ENCODE results near the gene GALNT11.

GALNT11 gene

DNA sequence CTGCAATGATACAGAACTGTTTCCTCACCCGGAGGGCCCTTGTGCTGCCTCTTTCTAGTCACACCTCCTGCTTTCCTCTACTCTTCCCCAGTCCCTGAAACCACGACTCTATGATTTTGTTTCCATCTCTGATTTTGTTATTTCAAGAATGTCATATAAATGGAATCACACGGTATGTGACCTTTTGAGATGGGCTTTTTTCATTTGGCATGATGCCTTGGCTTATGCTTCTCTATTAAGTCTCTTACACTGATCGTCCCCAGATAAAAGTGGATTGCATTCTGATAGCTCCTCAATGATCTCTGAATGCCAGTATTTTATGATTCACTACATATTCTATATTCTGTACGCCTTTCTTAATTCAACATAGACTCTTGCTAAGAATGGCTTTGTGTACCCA lies 78.2 kb downstream of the GALNT11 start:
- no peak overlapping the region for H3K27ac ChIP-seq (ENCODE audit: low read depth, low read length)
- no peaks in the 10 kb centered on the region for H3K4me1 ChIP-seq (ENCODE audit: insufficient read depth, low read length)
- H3K9me3 ChIP-seq (ENCODE audit: low read length): no peaks in the 10 kb centered on the region

DNA sequence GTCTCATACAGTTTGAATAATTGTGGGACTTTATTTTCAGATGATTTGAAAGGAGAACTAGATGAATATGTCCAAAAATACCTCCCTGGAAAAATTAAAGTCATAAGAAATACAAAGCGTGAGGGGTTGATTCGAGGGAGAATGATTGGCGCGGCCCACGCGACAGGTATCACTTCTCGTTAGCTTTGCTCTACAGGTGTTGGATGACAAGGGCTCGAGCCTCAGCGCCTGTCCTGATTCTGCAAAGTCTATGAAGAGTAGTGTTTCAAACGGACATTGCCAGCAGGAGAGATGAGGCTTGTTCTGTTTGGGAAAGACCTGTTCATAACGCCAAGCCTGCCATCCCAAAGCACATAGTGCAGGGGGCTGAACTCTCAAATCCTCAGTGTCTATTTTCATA lies 79.7 kb downstream of the GALNT11 start:
- no peaks in the 10 kb centered on the region for H3K4me1 ChIP-seq (ENCODE audit: insufficient read depth, low read length)
- H3K27me3 ChIP-seq (ENCODE audit: control insufficient read depth in 1 of 2, insufficient read depth in 2 of 2, low read length in 2 of 2): no peaks in the 10 kb centered on the region

More for the DNA sequence above, 78.2 kb downstream of the GALNT11 start:
- Histone ChIP-seq H3K9ac (ENCODE audit: low read length) (no peak overlapping the region), H3K36me3 (ENCODE audit: insufficient read depth, low read length) (peaks cover 32% of the 10 kb centered on the region), H3K4me3 (ENCODE audit: low read depth in 1 of 2, low read length in 2 of 2) (no peak overlapping the region), H3K27me3 (ENCODE audit: control insufficient read depth in 1 of 2, insufficient read depth in 2 of 2, low read length in 2 of 2) (no peaks in the 10 kb centered on the region)

DNA sequence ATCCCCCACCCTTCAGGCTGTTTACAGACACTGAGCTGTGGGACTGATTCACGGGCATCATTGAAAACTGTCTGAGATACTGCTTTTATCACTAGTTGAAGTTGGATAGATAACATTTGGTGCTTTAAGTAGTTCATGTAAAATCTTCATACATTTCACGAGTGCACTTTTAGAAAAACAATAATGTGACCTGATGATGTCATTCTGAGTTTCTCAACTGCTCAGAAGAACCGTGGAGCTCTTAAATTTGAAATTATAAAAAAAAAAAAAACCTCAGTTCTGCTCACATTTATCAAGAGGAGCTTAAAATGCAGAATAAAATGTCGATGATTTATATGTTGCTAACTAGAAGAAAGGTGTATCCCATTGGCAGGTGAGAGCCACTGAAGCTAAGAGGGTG lies 81.5 kb downstream of the GALNT11 start:
- no peak overlapping the region for H3K4me3 ChIP-seq (ENCODE audit: low read depth in 1 of 2, low read length in 2 of 2)
- no peak overlapping the region for H3K27ac ChIP-seq (ENCODE audit: low read depth, low read length)
- H3K27me3 ChIP-seq (ENCODE audit: control insufficient read depth in 1 of 2, insufficient read depth in 2 of 2, low read length in 2 of 2): no peaks in the 10 kb centered on the region
- H3K36me3 ChIP-seq (ENCODE audit: insufficient read depth, low read length): peaks cover 31% of the 10 kb centered on the region
- H3K9ac ChIP-seq (ENCODE audit: low read length): no peak overlapping the region
- H3K4me1 ChIP-seq (ENCODE audit: insufficient read depth, low read length): no peaks in the 10 kb centered on the region
- no peaks in the 10 kb centered on the region for H3K9me3 ChIP-seq (ENCODE audit: low read length)

More for the DNA sequence above, 79.7 kb downstream of the GALNT11 start:
- no peak overlapping the region for H3K27ac ChIP-seq (ENCODE audit: low read depth, low read length)
- H3K9ac ChIP-seq (ENCODE audit: low read length): no peak overlapping the region
- H3K4me3 ChIP-seq (ENCODE audit: low read depth in 1 of 2, low read length in 2 of 2): no peak overlapping the region
- peaks cover 39% of the 10 kb centered on the region for H3K36me3 ChIP-seq (ENCODE audit: insufficient read depth, low read length)
- H3K9me3 ChIP-seq (ENCODE audit: low read length): no peaks in the 10 kb centered on the region

DNA sequence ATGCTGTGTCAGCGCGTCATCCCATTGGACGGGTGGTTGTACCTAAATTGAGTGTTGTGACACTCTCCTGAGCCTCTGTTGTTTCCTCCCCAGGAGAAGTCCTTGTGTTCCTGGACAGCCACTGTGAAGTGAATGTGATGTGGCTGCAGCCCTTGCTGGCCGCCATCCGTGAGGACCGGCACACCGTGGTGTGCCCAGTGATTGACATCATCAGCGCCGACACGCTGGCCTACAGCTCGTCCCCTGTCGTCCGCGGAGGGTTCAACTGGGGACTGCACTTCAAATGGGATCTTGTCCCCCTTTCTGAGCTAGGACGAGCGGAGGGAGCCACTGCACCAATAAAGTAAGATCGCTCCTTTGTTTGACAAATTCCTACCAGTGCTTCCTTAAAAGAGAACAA lies 82.5 kb downstream of the GALNT11 start:
- no peak overlapping the region for H3K27ac ChIP-seq (ENCODE audit: low read depth, low read length)
- H3K9me3 ChIP-seq (ENCODE audit: low read length): no peaks in the 10 kb centered on the region
- no peaks in the 10 kb centered on the region for H3K4me1 ChIP-seq (ENCODE audit: insufficient read depth, low read length)
- H3K4me3 ChIP-seq (ENCODE audit: low read depth in 1 of 2, low read length in 2 of 2): no peak overlapping the region
- no peak overlapping the region for H3K9ac ChIP-seq (ENCODE audit: low read length)
- H3K36me3 ChIP-seq (ENCODE audit: insufficient read depth, low read length): peaks cover 28% of the 10 kb centered on the region
- H3K27me3 ChIP-seq (ENCODE audit: control insufficient read depth in 1 of 2, insufficient read depth in 2 of 2, low read length in 2 of 2): no peaks in the 10 kb centered on the region

DNA sequence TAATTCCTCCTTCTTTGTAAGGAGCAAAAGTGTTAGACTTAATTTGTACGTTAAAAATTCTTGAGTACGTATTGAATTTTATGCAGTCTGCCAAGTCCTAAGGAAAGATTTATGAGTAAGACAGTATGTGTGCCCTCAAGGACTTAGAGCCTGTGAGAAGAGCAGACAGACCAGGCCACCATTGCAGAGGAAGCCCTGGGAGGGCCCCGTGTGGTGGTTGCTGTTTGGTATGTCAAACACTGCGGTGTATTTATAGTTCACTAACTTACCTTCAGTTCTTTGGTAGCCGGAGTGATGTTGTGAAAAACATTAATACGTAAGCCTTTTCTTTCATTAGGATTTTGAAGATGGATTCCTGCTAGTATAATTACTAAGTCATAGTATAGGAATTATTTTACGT lies 82.9 kb downstream of the GALNT11 start:
- H3K36me3 ChIP-seq (ENCODE audit: insufficient read depth, low read length): peaks cover 27% of the 10 kb centered on the region
- no peak overlapping the region for H3K4me3 ChIP-seq (ENCODE audit: low read depth in 1 of 2, low read length in 2 of 2)
- H3K9me3 ChIP-seq (ENCODE audit: low read length): no peaks in the 10 kb centered on the region
- no peaks in the 10 kb centered on the region for H3K4me1 ChIP-seq (ENCODE audit: insufficient read depth, low read length)
- H3K27me3 ChIP-seq (ENCODE audit: control insufficient read depth in 1 of 2, insufficient read depth in 2 of 2, low read length in 2 of 2): no peaks in the 10 kb centered on the region
- H3K9ac ChIP-seq (ENCODE audit: low read length): no peak overlapping the region
- no peak overlapping the region for H3K27ac ChIP-seq (ENCODE audit: low read depth, low read length)

DNA sequence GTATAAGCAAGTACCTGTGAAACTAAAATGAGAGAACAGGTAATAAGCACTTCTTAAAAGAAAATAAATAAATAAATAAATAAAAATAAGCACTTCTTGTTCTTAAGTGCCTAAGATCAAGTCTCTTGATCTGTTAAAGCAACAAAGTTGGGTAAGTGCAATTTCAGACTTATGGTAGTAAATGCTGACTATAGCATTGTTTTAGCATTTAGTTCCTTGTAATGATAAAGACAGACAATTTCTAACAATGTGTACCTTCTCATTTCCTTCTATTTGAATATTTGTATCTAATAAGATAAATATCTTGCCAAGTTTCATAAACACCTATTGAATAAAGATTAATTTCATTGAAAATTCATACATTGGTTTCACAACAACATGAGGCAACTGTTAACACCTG lies 87.4 kb downstream of the GALNT11 start:
- H3K27me3 ChIP-seq (ENCODE audit: control insufficient read depth in 1 of 2, insufficient read depth in 2 of 2, low read length in 2 of 2): no peaks in the 10 kb centered on the region
- H3K4me3 ChIP-seq (ENCODE audit: low read depth in 1 of 2, low read length in 2 of 2): no peak overlapping the region
- H3K9me3 ChIP-seq (ENCODE audit: low read length): no peaks in the 10 kb centered on the region
- no peaks in the 10 kb centered on the region for H3K4me1 ChIP-seq (ENCODE audit: insufficient read depth, low read length)
- no peak overlapping the region for H3K9ac ChIP-seq (ENCODE audit: low read length)
- peaks cover 38% of the 10 kb centered on the region for H3K36me3 ChIP-seq (ENCODE audit: insufficient read depth, low read length)
- no peak overlapping the region for H3K27ac ChIP-seq (ENCODE audit: low read depth, low read length)

DNA sequence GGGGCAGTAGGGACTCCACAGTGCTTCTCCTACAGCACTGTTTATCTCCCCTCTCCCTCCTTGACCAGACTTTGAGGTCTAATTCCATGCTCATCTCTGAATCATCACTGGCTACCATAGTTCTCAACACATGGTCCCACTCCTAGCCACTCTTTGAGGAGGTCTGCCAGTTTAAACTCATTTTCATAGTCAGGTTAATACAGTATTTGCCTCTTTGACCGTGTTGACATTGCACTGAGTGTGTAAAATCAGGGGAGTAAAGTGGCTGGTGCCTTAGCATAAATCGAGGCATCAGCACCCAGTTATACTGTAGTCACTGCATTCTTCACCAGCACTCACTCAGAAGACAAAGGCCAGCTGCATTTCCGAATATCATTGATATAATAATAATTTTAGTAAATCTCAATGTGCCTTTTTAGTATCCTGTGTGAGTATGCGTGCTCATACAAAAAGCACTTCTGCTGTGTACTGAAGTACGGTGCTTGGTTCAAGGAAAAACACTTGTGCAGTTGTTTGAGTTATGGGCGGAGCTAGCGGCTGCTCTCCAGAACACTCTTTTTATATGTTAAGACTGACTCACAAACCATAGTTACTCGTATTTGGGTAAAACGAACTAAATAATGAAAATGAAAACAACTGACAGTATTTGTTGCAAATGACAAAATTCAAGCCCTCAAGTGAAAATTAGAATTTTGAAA lies 89.7 kb downstream of the GALNT11 start:
- peaks cover 46% of the 10 kb centered on the region for H3K36me3 ChIP-seq (ENCODE audit: insufficient read depth, low read length)
- no peak overlapping the region for H3K27ac ChIP-seq (ENCODE audit: low read depth, low read length)
- no peaks in the 10 kb centered on the region for H3K27me3 ChIP-seq (ENCODE audit: control insufficient read depth in 1 of 2, insufficient read depth in 2 of 2, low read length in 2 of 2)
- H3K9ac ChIP-seq (ENCODE audit: low read length): no peak overlapping the region
- H3K4me1 ChIP-seq (ENCODE audit: insufficient read depth, low read length): no peaks in the 10 kb centered on the region
- H3K9me3 ChIP-seq (ENCODE audit: low read length): no peaks in the 10 kb centered on the region
- H3K4me3 ChIP-seq (ENCODE audit: low read depth in 1 of 2, low read length in 2 of 2): no peak overlapping the region

DNA sequence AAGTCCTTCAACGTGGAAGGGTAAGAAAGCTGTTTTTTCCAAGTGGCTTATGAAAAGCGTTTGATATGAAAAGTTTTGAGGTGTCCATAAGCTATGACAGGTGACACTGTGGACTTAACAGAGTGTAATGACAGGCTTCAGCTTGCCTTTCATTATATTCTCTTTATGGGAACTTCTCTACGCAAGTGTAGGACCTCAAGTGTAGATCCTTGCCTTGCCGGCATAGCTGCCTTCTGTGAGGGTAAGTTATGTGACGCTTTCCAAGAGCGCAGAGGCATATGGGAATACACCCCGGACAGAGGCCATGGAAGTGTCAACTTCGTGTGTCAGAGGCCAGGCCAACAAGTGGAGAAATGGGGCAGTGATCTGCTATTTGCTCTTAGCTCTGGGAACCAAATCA lies 91.9 kb downstream of the GALNT11 start:
- Histone ChIP-seq H3K27ac (ENCODE audit: low read depth, low read length) (no peak overlapping the region), H3K9ac (ENCODE audit: low read length) (no peak overlapping the region), H3K4me3 (ENCODE audit: low read depth in 1 of 2, low read length in 2 of 2) (no peak overlapping the region), H3K27me3 (ENCODE audit: control insufficient read depth in 1 of 2, insufficient read depth in 2 of 2, low read length in 2 of 2) (no peaks in the 10 kb centered on the region), H3K4me1 (ENCODE audit: insufficient read depth, low read length) (no peaks in the 10 kb centered on the region), H3K9me3 (ENCODE audit: low read length) (no peaks in the 10 kb centered on the region), H3K36me3 (ENCODE audit: insufficient read depth, low read length) (peaks cover 62% of the 10 kb centered on the region)

DNA sequence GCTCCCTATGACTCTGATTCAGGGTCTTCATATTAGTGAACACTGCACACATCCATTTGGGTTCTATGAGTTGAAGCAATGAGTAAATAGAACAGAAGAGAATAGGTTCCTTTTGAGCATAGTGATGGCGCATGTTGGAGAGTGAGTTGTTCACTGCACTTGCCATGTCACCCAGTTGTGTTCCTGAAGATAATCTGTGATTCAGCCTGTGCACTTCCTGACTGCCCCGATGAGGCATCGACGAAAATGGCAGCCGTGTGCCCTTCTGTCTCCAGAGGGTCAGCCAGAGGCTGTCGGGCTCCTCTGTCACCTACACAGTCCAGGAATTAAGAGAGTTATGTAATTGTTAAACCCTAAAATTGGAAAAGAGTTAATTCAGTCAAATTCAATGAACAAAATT lies 94.7 kb downstream of the GALNT11 start:
- Histone ChIP-seq H3K27ac (ENCODE audit: low read depth, low read length) (no peak overlapping the region), H3K9ac (ENCODE audit: low read length) (no peak overlapping the region), H3K4me1 (ENCODE audit: insufficient read depth, low read length) (no peaks in the 10 kb centered on the region), H3K9me3 (ENCODE audit: low read length) (no peaks in the 10 kb centered on the region), H3K27me3 (ENCODE audit: control insufficient read depth in 1 of 2, insufficient read depth in 2 of 2, low read length in 2 of 2) (no peaks in the 10 kb centered on the region), H3K36me3 (ENCODE audit: insufficient read depth, low read length) (peaks cover 56% of the 10 kb centered on the region), H3K4me3 (ENCODE audit: low read depth in 1 of 2, low read length in 2 of 2) (no peak overlapping the region)

DNA sequence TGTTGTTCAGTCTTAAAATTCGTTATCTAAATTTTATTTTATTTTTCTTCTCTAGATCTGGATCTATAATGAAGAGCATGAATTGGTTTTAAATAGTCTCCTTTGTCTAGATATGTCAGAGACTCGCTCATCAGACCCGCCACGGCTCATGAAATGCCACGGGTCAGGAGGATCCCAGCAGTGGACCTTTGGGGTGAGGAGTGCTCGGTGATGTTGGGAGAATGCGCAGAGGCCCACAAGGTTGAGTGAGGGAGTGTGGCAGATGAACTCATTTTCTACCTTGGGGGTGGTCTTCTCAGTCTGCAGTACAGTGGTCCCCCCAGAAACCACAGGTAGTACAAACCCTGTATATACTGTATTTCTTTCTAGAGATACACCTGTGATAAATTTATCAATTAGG lies 95.3 kb downstream of the GALNT11 start:
- no peak overlapping the region for H3K27ac ChIP-seq (ENCODE audit: low read depth, low read length)

DNA sequence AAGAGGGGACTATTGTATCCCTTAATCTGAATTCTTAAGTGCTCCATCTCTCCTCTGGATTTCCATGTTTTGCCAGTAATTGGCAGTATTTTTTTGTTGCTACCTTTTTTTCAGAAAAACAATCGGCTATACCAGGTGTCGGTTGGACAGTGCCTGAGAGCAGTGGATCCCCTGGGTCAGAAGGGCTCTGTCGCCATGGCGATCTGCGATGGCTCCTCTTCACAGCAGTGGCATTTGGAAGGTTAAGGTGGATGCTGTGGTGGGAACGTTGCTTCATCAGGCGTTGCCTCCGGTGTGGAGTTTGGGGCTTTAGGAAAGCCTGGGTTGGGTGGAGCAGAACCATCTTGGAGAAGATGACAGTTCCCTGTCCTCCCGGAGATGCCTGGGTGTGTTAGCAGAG lies 96.0 kb downstream of the GALNT11 start:
- Histone ChIP-seq H3K4me3 (ENCODE audit: low read depth in 1 of 2, low read length in 2 of 2) (no peak overlapping the region), H3K9me3 (ENCODE audit: low read length) (no peaks in the 10 kb centered on the region), H3K27me3 (ENCODE audit: control insufficient read depth in 1 of 2, insufficient read depth in 2 of 2, low read length in 2 of 2) (no peaks in the 10 kb centered on the region), H3K36me3 (ENCODE audit: insufficient read depth, low read length) (peaks cover 56% of the 10 kb centered on the region), H3K4me1 (ENCODE audit: insufficient read depth, low read length) (no peaks in the 10 kb centered on the region), H3K9ac (ENCODE audit: low read length) (no peak overlapping the region), H3K27ac (ENCODE audit: low read depth, low read length) (no peak overlapping the region)

More for the DNA sequence above, 95.3 kb downstream of the GALNT11 start:
- H3K4me1 ChIP-seq (ENCODE audit: insufficient read depth, low read length): no peaks in the 10 kb centered on the region
- H3K36me3 ChIP-seq (ENCODE audit: insufficient read depth, low read length): peaks cover 56% of the 10 kb centered on the region
- no peak overlapping the region for H3K4me3 ChIP-seq (ENCODE audit: low read depth in 1 of 2, low read length in 2 of 2)
- no peak overlapping the region for H3K9ac ChIP-seq (ENCODE audit: low read length)
- H3K9me3 ChIP-seq (ENCODE audit: low read length): no peaks in the 10 kb centered on the region
- no peaks in the 10 kb centered on the region for H3K27me3 ChIP-seq (ENCODE audit: control insufficient read depth in 1 of 2, insufficient read depth in 2 of 2, low read length in 2 of 2)

DNA sequence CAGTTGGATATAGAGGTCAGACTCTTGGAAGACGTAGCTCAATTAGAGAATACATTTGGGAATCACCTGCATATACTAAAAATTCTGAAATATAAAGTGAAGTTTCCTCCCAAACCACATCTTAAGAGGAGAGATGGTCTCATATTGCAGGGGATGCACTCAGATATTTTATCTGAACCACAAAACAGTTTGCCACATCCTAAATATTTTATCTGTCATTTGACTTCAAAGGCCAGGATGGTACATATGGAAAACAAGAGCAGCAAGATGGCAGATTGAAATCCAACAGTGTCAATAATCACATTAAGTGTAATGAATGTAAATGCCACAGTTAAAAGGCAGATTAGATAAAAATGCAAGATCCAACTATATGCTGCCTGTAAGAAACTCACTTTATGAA lies 97.1 kb downstream of the GALNT11 start:
- H3K36me3 ChIP-seq (ENCODE audit: insufficient read depth, low read length): peaks cover 53% of the 10 kb centered on the region
- no peak overlapping the region for H3K9ac ChIP-seq (ENCODE audit: low read length)
- H3K27me3 ChIP-seq (ENCODE audit: control insufficient read depth in 1 of 2, insufficient read depth in 2 of 2, low read length in 2 of 2): no peaks in the 10 kb centered on the region
- no peak overlapping the region for H3K27ac ChIP-seq (ENCODE audit: low read depth, low read length)
- no peaks in the 10 kb centered on the region for H3K9me3 ChIP-seq (ENCODE audit: low read length)
- H3K4me1 ChIP-seq (ENCODE audit: insufficient read depth, low read length): no peaks in the 10 kb centered on the region
- no peak overlapping the region for H3K4me3 ChIP-seq (ENCODE audit: low read depth in 1 of 2, low read length in 2 of 2)
